WTC11 (cell line): Measurements from ENCODE around the gene BANF2. TPM values are rescaled to one million over a fixed set of nuclear protein-coding genes. Genes with fewer than 3 reads are reported as not detected.
"Not testable (repeated sequence)": the region's sequence is repeated elsewhere in the genome, so short reads cannot be mapped to it uniquely, and the experiment has no call there.

Experiments
- ATAC-seq: fragments of 200-7000 bp; cut with Tn5 transposase; 2 replicates; pipeline ENCODE4 v1.10.0; 2021; ENCODE audit warnings: mild to moderate bottlenecking, moderate library complexity
- CTCF ChIA-PET: fragments of 300-600 bp; sonication (Branson Sonifier 250); formaldehyde crosslinking; loops from one replicate; lab custom pipeline; 2021; ENCODE audit warnings: antibody characterized with exemption; lab: Charles Lee
- POLR2A ChIA-PET: fragments of 350-600 bp; sonication (Branson Sonifier 250); formaldehyde crosslinking; loops from one replicate; lab custom pipeline; 2021; ENCODE audit warnings: antibody characterized with exemption; lab: Charles Lee
- DNase-seq: peaks from one replicate; pipeline ENCODE4 v3.0.0; 2021; ENCODE audit warnings: low spot score
- H3K27ac Mint-ChIP-seq: 2 replicates; pipeline ENCODE4 v1.8.0; 2021; ENCODE audit warnings: mixed read lengths
- H3K27me3 Mint-ChIP-seq: 2 replicates; pipeline ENCODE4 v1.8.0; 2021; ENCODE audit warnings: low read depth, mild to moderate bottlenecking, moderate library complexity, mixed read lengths
- H3K36me3 Mint-ChIP-seq: 2 replicates; pipeline ENCODE4 v1.8.0; 2021; ENCODE audit warnings: mixed read lengths
- H3K4me1 Mint-ChIP-seq: 2 replicates; pipeline ENCODE4 v1.8.0; 2022; ENCODE audit warnings: mixed read lengths
- H3K4me3 Mint-ChIP-seq: 2 replicates; pipeline ENCODE4 v1.8.0; 2021; ENCODE audit warnings: mild to moderate bottlenecking, moderate library complexity, mixed read lengths
- H3K9me3 Mint-ChIP-seq: 2 replicates; pipeline ENCODE4 v1.8.0; 2021; ENCODE audit warnings: mixed read lengths
- CBFB ChIP-seq: sonication (generic); formaldehyde crosslinking; IDR thresholded peaks from 2 replicates; pipeline ENCODE4 v1.8.1; 2022; ENCODE audit warnings: mild to moderate bottlenecking, low read depth, missing genetic modification reagents
- ELF4 ChIP-seq: sonication (generic); formaldehyde crosslinking; IDR thresholded peaks from 2 replicates; pipeline ENCODE4 v1.8.1; 2022; ENCODE audit warnings: low read depth, mild to moderate bottlenecking, moderate library complexity, missing genetic modification reagents
- FOXJ3 ChIP-seq: sonication (generic); formaldehyde crosslinking; IDR thresholded peaks from 2 replicates; pipeline ENCODE4 v1.9.0; 2021; ENCODE audit warnings: missing genetic modification reagents, mild to moderate bottlenecking, borderline replicate concordance
- JAZF1 ChIP-seq: fragments of 250-450 bp; sonication (Bioruptor Pico); IDR thresholded peaks from 2 replicates; pipeline ENCODE4 v1.9.0; 2021; ENCODE audit warnings: moderate library complexity, mild to moderate bottlenecking, inconsistent platforms
- MYBL2 ChIP-seq: sonication (generic); formaldehyde crosslinking; IDR thresholded peaks from 2 replicates; pipeline ENCODE4 v1.8.1; 2023; ENCODE audit warnings: mild to moderate bottlenecking, moderate library complexity, missing genetic modification reagents
- NR2C2 ChIP-seq: sonication (generic); formaldehyde crosslinking; IDR thresholded peaks from 2 replicates; pipeline ENCODE4 v1.8.0; 2022; ENCODE audit warnings: mild to moderate bottlenecking, missing genetic modification reagents
- TEAD1 ChIP-seq: sonication (generic); formaldehyde crosslinking; IDR thresholded peaks from 2 replicates; pipeline ENCODE4 v1.8.0; 2022; ENCODE audit warnings: mild to moderate bottlenecking, missing genetic modification reagents
- TEAD4 ChIP-seq: sonication (generic); formaldehyde crosslinking; IDR thresholded peaks from 2 replicates; pipeline ENCODE4 v1.8.0; 2022; ENCODE audit warnings: mild to moderate bottlenecking, missing genetic modification reagents
- ZNF121 ChIP-seq: sonication (generic); formaldehyde crosslinking; IDR thresholded peaks from 2 replicates; pipeline ENCODE4 v1.8.0; 2023; ENCODE audit warnings: missing genetic modification reagents
- ZNF138 ChIP-seq: sonication (generic); formaldehyde crosslinking; conservative IDR thresholded peaks from 2 replicates; pipeline ENCODE4 v1.8.1; 2022; ENCODE audit warnings: mild to moderate bottlenecking, moderate library complexity, missing genetic modification reagents
- ZNF396 ChIP-seq: fragments of 250-450 bp; sonication (Bioruptor Pico); IDR thresholded peaks from 2 replicates; pipeline ENCODE4 v1.8.0; 2021; ENCODE audit warnings: mild to moderate bottlenecking, moderate library complexity, borderline replicate concordance
- ZNF416 ChIP-seq: fragments of 250-450 bp; sonication (Bioruptor Pico); IDR thresholded peaks from 2 replicates; pipeline ENCODE4 v1.9.0; 2021; ENCODE audit warnings: mild to moderate bottlenecking, inconsistent platforms
- ZNF671 ChIP-seq: fragments of 250-450 bp; sonication (Bioruptor Pico); IDR thresholded peaks from 2 replicates; pipeline ENCODE4 v1.8.0; 2021; ENCODE audit warnings: mild to moderate bottlenecking
- total RNA-seq: library from RNA; stranded (reverse); gene quantifications from 3 replicates; pipeline ENCODE4 v1.2.3, GENCODE V29; 2021
- TF ChIP-seq, protein P1 (sequence below): sonication (generic); formaldehyde crosslinking; IDR thresholded peaks from 2 replicates; pipeline ENCODE4 v1.8.1; 2023; ENCODE audit warnings: mild to moderate bottlenecking, missing genetic modification reagents
- TF ChIP-seq, protein P2 (sequence below): fragments of 250-450 bp; sonication (Bioruptor Pico); IDR thresholded peaks from 2 replicates; pipeline ENCODE4 v2.1.2; 2022; ENCODE audit warnings: mild to moderate bottlenecking, moderate library complexity
- TF ChIP-seq, protein P3 (sequence below): sonication (generic); formaldehyde crosslinking; conservative IDR thresholded peaks from 2 replicates; pipeline ENCODE4 v1.8.1; 2022; ENCODE audit warnings: mild to moderate bottlenecking, missing genetic modification reagents
- TF ChIP-seq, protein P4 (sequence below): sonication (generic); formaldehyde crosslinking; IDR thresholded peaks from 2 replicates; pipeline ENCODE4 v1.8.1; 2022; ENCODE audit warnings: mild to moderate bottlenecking, moderate library complexity, missing genetic modification reagents
- TF ChIP-seq, protein P5 (sequence below): sonication (generic); formaldehyde crosslinking; IDR thresholded peaks from 2 replicates; pipeline ENCODE4 v1.8.1; 2023; ENCODE audit warnings: mild to moderate bottlenecking, missing genetic modification reagents
- TF ChIP-seq, protein P6 (sequence below): sonication (generic); formaldehyde crosslinking; IDR thresholded peaks from 2 replicates; pipeline ENCODE4 v1.8.1; 2022; ENCODE audit warnings: low read depth, missing genetic modification reagents, borderline replicate concordance
- TF ChIP-seq, protein P7 (sequence below): fragments of 250-450 bp; sonication (Bioruptor Pico); IDR thresholded peaks from 2 replicates; pipeline ENCODE4 v1.9.0; 2021; ENCODE audit warnings: mild to moderate bottlenecking, borderline replicate concordance
- TF ChIP-seq, protein P8 (sequence below): fragments of 250-450 bp; sonication (Bioruptor Pico); IDR thresholded peaks from 2 replicates; pipeline ENCODE4 v1.9.0; 2021; ENCODE audit warnings: moderate library complexity, mild to moderate bottlenecking, inconsistent platforms, borderline replicate concordance

Gene BANF2
- total RNA-seq, 1 experiment from 2014 or later = not detected

DNA sequence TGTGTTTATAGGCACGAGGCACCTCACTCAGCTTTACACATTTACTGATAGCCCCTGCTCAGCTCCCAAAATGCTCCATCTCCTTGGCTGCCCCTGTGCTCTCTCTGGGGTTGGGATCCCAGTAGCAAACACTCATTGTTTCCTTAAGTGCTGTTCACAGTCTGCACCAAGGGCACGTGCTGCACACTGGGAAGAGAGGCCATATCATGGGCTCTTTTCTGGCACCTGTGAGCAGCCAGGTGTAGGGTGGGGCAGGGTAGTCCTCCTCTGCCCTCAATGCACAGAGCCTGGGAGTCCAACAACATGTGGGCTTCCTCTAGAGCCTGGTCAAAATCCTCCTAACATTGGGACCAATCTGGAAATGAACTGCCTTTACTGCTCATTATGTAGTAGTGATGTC lies 67.9 kb downstream of the BANF2 start:
- Mint-ChIP-seq H3K4me3 (no peak overlapping the region), H3K27ac (no peak overlapping the region), H3K4me1 (peaks cover 25% of the 10 kb centered on the region), H3K9me3 (no peaks in the 10 kb centered on the region), H3K27me3 (peaks cover 2% of the 10 kb centered on the region; the same call in 1 of the 2 replicates), H3K36me3 (no peaks in the 10 kb centered on the region)
- TF ChIP-seq CBFB (CRISPR knock-in tag) (no peak), ELF4 (CRISPR knock-in tag) (no peak), TEAD4 (CRISPR knock-in tag) (no peak), ZNF416 (CRISPR knock-in tag) (no peak), MYBL2 (CRISPR knock-in tag) (no peak)
- TF ChIP-seq, protein P1, sequence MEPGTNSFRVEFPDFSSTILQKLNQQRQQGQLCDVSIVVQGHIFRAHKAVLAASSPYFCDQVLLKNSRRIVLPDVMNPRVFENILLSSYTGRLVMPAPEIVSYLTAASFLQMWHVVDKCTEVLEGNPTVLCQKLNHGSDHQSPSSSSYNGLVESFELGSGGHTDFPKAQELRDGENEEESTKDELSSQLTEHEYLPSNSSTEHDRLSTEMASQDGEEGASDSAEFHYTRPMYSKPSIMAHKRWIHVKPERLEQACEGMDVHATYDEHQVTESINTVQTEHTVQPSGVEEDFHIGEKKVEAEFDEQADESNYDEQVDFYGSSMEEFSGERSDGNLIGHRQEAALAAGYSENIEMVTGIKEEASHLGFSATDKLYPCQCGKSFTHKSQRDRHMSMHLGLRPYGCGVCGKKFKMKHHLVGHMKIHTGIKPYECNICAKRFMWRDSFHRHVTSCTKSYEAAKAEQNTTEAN (CRISPR knock-in tag) = no peak
- TF ChIP-seq, protein P2, sequence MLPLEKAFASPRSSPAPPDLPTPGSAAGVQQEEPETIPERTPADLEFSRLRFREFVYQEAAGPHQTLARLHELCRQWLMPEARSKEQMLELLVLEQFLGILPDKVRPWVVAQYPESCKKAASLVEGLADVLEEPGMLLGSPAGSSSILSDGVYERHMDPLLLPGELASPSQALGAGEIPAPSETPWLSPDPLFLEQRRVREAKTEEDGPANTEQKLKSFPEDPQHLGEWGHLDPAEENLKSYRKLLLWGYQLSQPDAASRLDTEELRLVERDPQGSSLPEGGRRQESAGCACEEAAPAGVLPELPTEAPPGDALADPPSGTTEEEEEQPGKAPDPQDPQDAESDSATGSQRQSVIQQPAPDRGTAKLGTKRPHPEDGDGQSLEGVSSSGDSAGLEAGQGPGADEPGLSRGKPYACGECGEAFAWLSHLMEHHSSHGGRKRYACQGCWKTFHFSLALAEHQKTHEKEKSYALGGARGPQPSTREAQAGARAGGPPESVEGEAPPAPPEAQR (CRISPR knock-in tag) = no peak
- TF ChIP-seq, protein P3, sequence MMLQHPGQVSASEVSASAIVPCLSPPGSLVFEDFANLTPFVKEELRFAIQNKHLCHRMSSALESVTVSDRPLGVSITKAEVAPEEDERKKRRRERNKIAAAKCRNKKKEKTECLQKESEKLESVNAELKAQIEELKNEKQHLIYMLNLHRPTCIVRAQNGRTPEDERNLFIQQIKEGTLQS (CRISPR knock-in tag) = no peak
- TF ChIP-seq, protein P4, sequence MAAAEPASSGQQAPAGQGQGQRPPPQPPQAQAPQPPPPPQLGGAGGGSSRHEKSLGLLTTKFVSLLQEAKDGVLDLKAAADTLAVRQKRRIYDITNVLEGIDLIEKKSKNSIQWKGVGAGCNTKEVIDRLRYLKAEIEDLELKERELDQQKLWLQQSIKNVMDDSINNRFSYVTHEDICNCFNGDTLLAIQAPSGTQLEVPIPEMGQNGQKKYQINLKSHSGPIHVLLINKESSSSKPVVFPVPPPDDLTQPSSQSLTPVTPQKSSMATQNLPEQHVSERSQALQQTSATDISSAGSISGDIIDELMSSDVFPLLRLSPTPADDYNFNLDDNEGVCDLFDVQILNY (CRISPR knock-in tag) = no peak
- DNase-seq = no peak
- no peak for ATAC-seq
- CTCF ChIA-PET = no interaction called here
- POLR2A ChIA-PET = no interaction called here

DNA sequence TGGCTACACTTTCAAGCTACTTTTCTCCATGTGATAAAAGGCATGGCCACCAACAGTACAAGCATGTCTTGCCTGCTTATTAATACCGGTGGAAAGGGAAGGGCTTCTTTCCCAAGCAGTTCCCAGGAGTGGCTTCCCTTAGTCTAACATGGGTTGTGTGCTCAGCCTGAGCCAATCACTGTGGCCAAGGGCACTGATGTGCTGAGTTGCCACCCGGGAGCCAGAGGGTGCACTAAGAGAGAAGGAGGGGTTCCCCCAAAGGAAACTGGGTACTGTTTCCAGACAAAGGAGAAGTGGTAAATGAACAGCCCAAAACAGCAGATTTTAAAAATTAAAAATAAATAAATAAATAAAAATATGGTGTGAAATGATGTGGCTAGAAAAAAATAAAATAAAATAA lies 68.5 kb downstream of the BANF2 start:
- Mint-ChIP-seq H3K9me3 (no peaks in the 10 kb centered on the region), H3K27me3 (peaks cover 2% of the 10 kb centered on the region; the same call in 1 of the 2 replicates), H3K36me3 (no peaks in the 10 kb centered on the region), H3K27ac (no peak overlapping the region), H3K4me1 (peaks cover 18% of the 10 kb centered on the region), H3K4me3 (no peak overlapping the region)
- ATAC-seq (0 out of 2 replicates have a peak, but pooled peaks have one; percentile 34), DNase-seq (no peak)
- POLR2A ChIA-PET = no interaction called here
- no peak for TF ChIP-seq ZNF138 (CRISPR knock-in tag)
- TF ChIP-seq JAZF1 (CRISPR knock-in tag) = no peak
- no peak for TF ChIP-seq NR2C2 (CRISPR knock-in tag)
- TF ChIP-seq, protein P5, sequence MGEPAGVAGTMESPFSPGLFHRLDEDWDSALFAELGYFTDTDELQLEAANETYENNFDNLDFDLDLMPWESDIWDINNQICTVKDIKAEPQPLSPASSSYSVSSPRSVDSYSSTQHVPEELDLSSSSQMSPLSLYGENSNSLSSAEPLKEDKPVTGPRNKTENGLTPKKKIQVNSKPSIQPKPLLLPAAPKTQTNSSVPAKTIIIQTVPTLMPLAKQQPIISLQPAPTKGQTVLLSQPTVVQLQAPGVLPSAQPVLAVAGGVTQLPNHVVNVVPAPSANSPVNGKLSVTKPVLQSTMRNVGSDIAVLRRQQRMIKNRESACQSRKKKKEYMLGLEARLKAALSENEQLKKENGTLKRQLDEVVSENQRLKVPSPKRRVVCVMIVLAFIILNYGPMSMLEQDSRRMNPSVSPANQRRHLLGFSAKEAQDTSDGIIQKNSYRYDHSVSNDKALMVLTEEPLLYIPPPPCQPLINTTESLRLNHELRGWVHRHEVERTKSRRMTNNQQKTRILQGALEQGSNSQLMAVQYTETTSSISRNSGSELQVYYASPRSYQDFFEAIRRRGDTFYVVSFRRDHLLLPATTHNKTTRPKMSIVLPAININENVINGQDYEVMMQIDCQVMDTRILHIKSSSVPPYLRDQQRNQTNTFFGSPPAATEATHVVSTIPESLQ (CRISPR knock-in tag) = no peak
- TF ChIP-seq ZNF121 (CRISPR knock-in tag) = no peak
- TF ChIP-seq, protein P6, sequence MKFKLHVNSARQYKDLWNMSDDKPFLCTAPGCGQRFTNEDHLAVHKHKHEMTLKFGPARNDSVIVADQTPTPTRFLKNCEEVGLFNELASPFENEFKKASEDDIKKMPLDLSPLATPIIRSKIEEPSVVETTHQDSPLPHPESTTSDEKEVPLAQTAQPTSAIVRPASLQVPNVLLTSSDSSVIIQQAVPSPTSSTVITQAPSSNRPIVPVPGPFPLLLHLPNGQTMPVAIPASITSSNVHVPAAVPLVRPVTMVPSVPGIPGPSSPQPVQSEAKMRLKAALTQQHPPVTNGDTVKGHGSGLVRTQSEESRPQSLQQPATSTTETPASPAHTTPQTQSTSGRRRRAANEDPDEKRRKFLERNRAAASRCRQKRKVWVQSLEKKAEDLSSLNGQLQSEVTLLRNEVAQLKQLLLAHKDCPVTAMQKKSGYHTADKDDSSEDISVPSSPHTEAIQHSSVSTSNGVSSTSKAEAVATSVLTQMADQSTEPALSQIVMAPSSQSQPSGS (CRISPR knock-in tag) = no peak
- TF ChIP-seq, protein P7, sequence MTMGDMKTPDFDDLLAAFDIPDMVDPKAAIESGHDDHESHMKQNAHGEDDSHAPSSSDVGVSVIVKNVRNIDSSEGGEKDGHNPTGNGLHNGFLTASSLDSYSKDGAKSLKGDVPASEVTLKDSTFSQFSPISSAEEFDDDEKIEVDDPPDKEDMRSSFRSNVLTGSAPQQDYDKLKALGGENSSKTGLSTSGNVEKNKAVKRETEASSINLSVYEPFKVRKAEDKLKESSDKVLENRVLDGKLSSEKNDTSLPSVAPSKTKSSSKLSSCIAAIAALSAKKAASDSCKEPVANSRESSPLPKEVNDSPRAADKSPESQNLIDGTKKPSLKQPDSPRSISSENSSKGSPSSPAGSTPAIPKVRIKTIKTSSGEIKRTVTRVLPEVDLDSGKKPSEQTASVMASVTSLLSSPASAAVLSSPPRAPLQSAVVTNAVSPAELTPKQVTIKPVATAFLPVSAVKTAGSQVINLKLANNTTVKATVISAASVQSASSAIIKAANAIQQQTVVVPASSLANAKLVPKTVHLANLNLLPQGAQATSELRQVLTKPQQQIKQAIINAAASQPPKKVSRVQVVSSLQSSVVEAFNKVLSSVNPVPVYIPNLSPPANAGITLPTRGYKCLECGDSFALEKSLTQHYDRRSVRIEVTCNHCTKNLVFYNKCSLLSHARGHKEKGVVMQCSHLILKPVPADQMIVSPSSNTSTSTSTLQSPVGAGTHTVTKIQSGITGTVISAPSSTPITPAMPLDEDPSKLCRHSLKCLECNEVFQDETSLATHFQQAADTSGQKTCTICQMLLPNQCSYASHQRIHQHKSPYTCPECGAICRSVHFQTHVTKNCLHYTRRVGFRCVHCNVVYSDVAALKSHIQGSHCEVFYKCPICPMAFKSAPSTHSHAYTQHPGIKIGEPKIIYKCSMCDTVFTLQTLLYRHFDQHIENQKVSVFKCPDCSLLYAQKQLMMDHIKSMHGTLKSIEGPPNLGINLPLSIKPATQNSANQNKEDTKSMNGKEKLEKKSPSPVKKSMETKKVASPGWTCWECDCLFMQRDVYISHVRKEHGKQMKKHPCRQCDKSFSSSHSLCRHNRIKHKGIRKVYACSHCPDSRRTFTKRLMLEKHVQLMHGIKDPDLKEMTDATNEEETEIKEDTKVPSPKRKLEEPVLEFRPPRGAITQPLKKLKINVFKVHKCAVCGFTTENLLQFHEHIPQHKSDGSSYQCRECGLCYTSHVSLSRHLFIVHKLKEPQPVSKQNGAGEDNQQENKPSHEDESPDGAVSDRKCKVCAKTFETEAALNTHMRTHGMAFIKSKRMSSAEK (CRISPR knock-in tag) = no peak
- TF ChIP-seq TEAD1 = no peak
- TF ChIP-seq, protein P8, sequence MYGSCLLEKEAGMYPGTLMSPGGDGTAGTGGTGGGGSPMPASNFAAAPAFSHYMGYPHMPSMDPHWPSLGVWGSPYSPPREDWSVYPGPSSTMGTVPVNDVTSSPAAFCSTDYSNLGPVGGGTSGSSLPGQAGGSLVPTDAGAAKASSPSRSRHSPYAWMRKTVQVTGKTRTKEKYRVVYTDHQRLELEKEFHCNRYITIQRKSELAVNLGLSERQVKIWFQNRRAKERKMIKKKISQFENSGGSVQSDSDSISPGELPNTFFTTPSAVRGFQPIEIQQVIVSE (CRISPR knock-in tag) = no peak
- no peak for TF ChIP-seq ZNF671
- TF ChIP-seq ZNF416 (CRISPR knock-in tag) = no peak
- no peak for TF ChIP-seq FOXJ3
- TF ChIP-seq ZNF396 = no peak
- CTCF ChIA-PET = no interaction called here

DNA sequence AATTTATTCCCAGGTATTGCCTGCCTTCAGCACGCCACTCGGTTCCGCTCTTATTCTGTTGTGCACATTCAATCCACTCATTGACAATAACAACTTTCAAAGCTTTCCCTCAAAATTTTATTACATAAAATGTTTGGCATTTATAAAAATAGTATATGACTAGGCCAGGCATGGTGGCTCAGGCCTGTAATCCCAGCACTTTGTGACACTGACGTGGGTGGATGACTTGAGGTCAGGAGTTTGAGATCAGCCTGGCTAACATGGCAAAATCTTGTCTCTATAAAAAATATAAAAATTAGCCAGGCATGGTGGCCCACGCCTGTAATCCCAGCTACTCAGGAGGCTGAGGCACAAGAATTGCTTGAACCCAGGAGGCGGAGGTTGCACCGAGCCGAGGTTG lies 70.0 kb downstream of the BANF2 start:
- DNase-seq, H3K36me3 Mint-ChIP-seq, H3K9me3 Mint-ChIP-seq, ATAC-seq, POLR2A ChIA-PET, H3K27me3 Mint-ChIP-seq, H3K27ac Mint-ChIP-seq, H3K4me3 Mint-ChIP-seq: not testable (repeated sequence)
- peaks cover 12% of the 10 kb centered on the region for H3K4me1 Mint-ChIP-seq
- CTCF ChIA-PET = interaction anchor here (1.5 kb wide), 1 partner anchor 87 kb away, joined by 3 read pairs; the partner anchor contains the start of gene RRBP1
